ENCODE results near the gene CADM1.

DNA sequence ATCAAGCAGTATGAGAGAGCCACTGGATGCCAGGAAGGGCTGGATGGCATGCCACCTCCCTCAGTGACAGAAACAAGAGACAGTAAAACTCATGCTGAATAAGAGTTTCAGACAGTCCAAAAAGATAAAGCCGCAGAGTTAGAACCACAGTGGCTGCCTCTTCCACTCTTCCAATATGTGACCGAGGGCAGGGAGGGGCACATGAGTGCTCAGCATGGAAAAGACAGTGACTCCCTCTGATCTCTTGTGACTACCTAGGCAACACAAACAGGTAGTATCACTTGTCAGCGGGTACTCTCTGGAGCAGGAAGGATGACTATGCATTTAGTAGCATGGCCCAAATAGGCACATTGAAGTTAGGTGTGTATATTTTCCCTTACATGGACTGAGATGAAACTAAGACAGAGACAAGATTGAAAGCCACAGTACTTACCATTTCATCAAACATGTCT lies 295.4 kb downstream of the CADM1 start:
- TF ChIP-seq POLR2A (IDR thresholded peaks at IDR 0.05), result no peak
- TF ChIP-seq, protein P1, sequence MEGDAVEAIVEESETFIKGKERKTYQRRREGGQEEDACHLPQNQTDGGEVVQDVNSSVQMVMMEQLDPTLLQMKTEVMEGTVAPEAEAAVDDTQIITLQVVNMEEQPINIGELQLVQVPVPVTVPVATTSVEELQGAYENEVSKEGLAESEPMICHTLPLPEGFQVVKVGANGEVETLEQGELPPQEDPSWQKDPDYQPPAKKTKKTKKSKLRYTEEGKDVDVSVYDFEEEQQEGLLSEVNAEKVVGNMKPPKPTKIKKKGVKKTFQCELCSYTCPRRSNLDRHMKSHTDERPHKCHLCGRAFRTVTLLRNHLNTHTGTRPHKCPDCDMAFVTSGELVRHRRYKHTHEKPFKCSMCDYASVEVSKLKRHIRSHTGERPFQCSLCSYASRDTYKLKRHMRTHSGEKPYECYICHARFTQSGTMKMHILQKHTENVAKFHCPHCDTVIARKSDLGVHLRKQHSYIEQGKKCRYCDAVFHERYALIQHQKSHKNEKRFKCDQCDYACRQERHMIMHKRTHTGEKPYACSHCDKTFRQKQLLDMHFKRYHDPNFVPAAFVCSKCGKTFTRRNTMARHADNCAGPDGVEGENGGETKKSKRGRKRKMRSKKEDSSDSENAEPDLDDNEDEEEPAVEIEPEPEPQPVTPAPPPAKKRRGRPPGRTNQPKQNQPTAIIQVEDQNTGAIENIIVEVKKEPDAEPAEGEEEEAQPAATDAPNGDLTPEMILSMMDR (IDR thresholded peaks at IDR 0.05), result no peak
